ENCODE results near the gene DNM1L.

DNM1L gene

GRCh38 chr12:32679091-32679919, at the start of gene DNM1L:
TSS of gene DNM1L (plus strand) at chr12:32679301. CDS start at chr12:32679364, 63 bp downstream.
- DNase-seq, result peak; percentile 97 to 98

- DNase-seq, result no peak
Measured at GRCh38 chr12:32641287-32641901, 37.7 kb upstream of the DNM1L start.

- no peak for DNase-seq
Measured at GRCh38 chr12:32644431-32644830, 34.7 kb upstream of the DNM1L start.

- no peak for DNase-seq
Measured at GRCh38 chr12:32647275-32647674, 31.8 kb upstream of the DNM1L start.

- DNase-seq, result no peak
Measured at GRCh38 chr12:32650508-32650907, 28.6 kb upstream of the DNM1L start.

GRCh38 chr12:32651151-32651955, 27.7 kb upstream of the DNM1L start:
- DNase-seq, result no peak

- DNase-seq, result no peak
Measured at GRCh38 chr12:32651956-32652210, 27.2 kb upstream of the DNM1L start.

GRCh38 chr12:32659908-32660440, 19.1 kb upstream of the DNM1L start:
- DNase-seq, result no peak

- no peak for DNase-seq
Measured at GRCh38 chr12:32661706-32662105, 17.4 kb upstream of the DNM1L start.

- DNase-seq, result no peak
Measured at GRCh38 chr12:32662665-32663064, 16.4 kb upstream of the DNM1L start.

- no peak for DNase-seq
Measured at GRCh38 chr12:32666018-32666417, 13.1 kb upstream of the DNM1L start.

- DNase-seq, result no peak
Measured at GRCh38 chr12:32669584-32669983, 9.5 kb upstream of the DNM1L start.

GRCh38 chr12:32671930-32672780, 6.9 kb upstream of the DNM1L start:
- DNase-seq, result peak; percentile 53 to 59

- no peak for DNase-seq
Measured at GRCh38 chr12:32679920-32680237, 778 bp downstream of the DNM1L start.

GRCh38 chr12:32680787-32681186, 1.7 kb downstream of the DNM1L start:
- no peak for DNase-seq

- DNase-seq, result no peak
Measured at GRCh38 chr12:32681272-32681671, 2.2 kb downstream of the DNM1L start.

GRCh38 chr12:32686340-32686739, 7.2 kb downstream of the DNM1L start:
- DNase-seq, result no peak

- DNase-seq, result no peak
Measured at GRCh38 chr12:32688786-32689185, 9.7 kb downstream of the DNM1L start.

- no peak for DNase-seq
Measured at GRCh38 chr12:32690927-32691326, 11.8 kb downstream of the DNM1L start.

- no peak for DNase-seq
Measured at GRCh38 chr12:32692358-32692757, 13.3 kb downstream of the DNM1L start.

- DNase-seq, result no peak
Measured at GRCh38 chr12:32693036-32693435, 13.9 kb downstream of the DNM1L start.

- no peak for DNase-seq
Measured at GRCh38 chr12:32695787-32696186, 16.7 kb downstream of the DNM1L start.

- DNase-seq, result no peak
Measured at GRCh38 chr12:32697445-32697844, 18.3 kb downstream of the DNM1L start.

Measured in NCI-H1930 (cell line).